ENCODE measurements around the gene NECTIN2. TPM values are rescaled to one million over a fixed set of nuclear protein-coding genes. Genes with fewer than 3 reads are reported as not detected.
"Not testable (repeated sequence)": the region's sequence is repeated elsewhere in the genome, so short reads cannot be mapped to it uniquely, and the experiment has no call there.

Gene NECTIN2
- total RNA-seq, 1 experiment from 2014 or later = 96.3 TPM

DNA sequence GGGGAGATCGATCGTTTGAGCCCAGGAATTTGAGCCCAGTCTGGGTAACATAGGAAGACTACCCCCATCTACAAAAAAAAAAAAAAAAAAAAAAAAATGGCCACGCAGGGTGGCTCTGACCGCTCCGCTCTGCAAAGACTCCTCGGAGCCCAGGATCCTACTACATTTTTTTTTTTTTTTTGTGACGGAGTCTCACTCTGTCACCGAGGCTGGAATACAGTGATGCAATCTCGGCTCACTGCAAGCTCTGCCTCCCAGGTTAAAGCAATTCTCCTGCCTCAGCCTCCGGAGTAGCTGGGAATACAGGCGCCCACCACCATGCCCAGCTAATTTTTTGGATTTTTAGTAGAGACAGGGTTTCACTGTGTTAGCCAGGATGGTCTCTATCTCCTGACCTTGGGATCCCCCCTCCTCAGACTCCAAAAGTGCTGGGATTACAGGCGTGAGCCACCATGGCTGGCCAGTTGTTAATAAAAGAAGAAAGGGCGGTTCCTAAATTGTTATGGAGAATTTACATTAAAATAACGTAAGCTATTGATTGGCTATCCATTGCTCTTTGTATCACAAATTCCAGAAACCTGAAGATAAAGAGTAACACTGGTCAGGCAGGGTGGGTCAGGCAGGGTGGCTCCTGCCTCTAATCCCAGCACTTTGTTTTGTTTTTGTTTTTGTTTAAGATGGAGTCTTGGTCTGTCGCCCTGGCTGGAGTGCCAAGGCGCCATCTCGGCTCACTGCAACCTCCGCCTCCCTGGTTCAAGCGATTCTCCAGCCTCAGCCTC is 36.7 kb downstream of the NECTIN2 start:
- H3K9me3 ChIP-seq (ENCODE audit: control insufficient read depth in 1 of 2, insufficient read depth in 1 of 2, low read depth in 1 of 2, low read length in 2 of 2); H3K27ac ChIP-seq (ENCODE audit: low read depth, low read length); H3K4me2 ChIP-seq (ENCODE audit: low read length); H4K20me1 ChIP-seq (ENCODE audit: insufficient read depth); H3K36me3 ChIP-seq (ENCODE audit: control insufficient read depth in 1 of 2, insufficient read depth in 2 of 2, low read length in 2 of 2); H3K79me2 ChIP-seq (ENCODE audit: insufficient read depth, low read length); DNase-seq (ENCODE audit: low read depth, low spot score); RAD21 ChIA-PET (ENCODE audit: low non-redundant PET in 1 of 2, low total read pairs in 2 of 2, uncharacterized antibody in 2 of 2, unreplicated experiment in 2 of 2); H3K9me2 ChIP-seq (ENCODE audit: insufficient read depth); intact Hi-C loops (cut with micrococcal nuclease); CTCF ChIA-PET; BruUV-seq (replicated peaks); H3K4me3 ChIP-seq (replicated peaks in 1 of 2; ENCODE audit: low read depth in 1 of 2, low read length in 2 of 2); H3K9ac ChIP-seq (ENCODE audit: low read length); ATAC-seq; H2AFZ ChIP-seq (ENCODE audit: low read depth, low read length, poor library complexity, severe bottlenecking); H3K27me3 ChIP-seq (ENCODE audit: insufficient read depth, low read length): not testable (repeated sequence)
- peaks cover 3 to 12% of the 10 kb centered on the region in 2 experiments for H3K4me1 ChIP-seq (ENCODE audit: control insufficient read depth in 1 of 2, insufficient read depth in 2 of 2, low read length in 2 of 2)
- POLR2A ChIA-PET = interaction anchor here (1.2 kb wide), 1 partner anchor 8 kb away, joined by 5 read pairs; the partner anchor contains the start of gene TOMM40

DNA sequence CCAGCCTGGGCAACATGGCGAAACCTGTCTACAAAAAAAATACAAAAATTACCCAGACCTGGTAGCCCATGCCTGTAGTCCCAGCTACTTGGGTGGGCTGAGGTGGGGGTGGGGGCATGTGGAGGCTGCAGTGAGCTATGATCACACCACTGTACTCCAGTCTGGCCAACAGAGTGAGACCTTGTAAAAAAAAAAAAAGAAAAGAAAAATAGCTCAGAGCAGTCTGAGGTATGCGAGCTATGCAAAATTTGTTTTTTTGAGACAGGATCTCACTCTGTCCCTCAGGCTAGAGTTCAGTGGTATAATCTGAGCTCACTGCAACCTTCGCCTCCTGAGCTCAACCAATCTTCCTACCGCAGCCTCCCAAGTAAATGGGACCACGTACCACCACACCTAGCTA is 37.8 kb downstream of the NECTIN2 start:
- RAD21 ChIA-PET (ENCODE audit: low non-redundant PET in 1 of 2, low total read pairs in 2 of 2, uncharacterized antibody in 2 of 2, unreplicated experiment in 2 of 2) = interaction anchor here in 1 of 2 experiments (0.6 kb wide), 1 partner anchor 54 kb away, joined by 4 read pairs; no protein-coding TSS in a partner anchor
- TF ChIP-seq ZNF274 (IDR thresholded peaks at IDR 0.05; ENCODE audit: low read depth, low read length) = no peak
- TF ChIP-seq SIN3A (IDR thresholded peaks at IDR 0.05; ENCODE audit: low read depth) = no peak
- TF ChIP-seq, protein P1, sequence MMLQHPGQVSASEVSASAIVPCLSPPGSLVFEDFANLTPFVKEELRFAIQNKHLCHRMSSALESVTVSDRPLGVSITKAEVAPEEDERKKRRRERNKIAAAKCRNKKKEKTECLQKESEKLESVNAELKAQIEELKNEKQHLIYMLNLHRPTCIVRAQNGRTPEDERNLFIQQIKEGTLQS (IDR thresholded peaks at IDR 0.05) = no peak
- TF ChIP-seq POLR2AphosphoS5 (IDR thresholded peaks at IDR 0.05; ENCODE audit: low read depth, low read length) = no peak
- TF ChIP-seq, protein P2, sequence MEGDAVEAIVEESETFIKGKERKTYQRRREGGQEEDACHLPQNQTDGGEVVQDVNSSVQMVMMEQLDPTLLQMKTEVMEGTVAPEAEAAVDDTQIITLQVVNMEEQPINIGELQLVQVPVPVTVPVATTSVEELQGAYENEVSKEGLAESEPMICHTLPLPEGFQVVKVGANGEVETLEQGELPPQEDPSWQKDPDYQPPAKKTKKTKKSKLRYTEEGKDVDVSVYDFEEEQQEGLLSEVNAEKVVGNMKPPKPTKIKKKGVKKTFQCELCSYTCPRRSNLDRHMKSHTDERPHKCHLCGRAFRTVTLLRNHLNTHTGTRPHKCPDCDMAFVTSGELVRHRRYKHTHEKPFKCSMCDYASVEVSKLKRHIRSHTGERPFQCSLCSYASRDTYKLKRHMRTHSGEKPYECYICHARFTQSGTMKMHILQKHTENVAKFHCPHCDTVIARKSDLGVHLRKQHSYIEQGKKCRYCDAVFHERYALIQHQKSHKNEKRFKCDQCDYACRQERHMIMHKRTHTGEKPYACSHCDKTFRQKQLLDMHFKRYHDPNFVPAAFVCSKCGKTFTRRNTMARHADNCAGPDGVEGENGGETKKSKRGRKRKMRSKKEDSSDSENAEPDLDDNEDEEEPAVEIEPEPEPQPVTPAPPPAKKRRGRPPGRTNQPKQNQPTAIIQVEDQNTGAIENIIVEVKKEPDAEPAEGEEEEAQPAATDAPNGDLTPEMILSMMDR (IDR thresholded peaks at IDR 0.05 in 2 of 3, conservative IDR thresholded peaks at IDR 0.05 in 1 of 3; ENCODE audit: borderline replicate concordance in 1 of 3, insufficient read depth in 1 of 3, low read depth in 2 of 3, low read length in 2 of 3) = no peak
- no peak for TF ChIP-seq EGR1 (IDR thresholded peaks at IDR 0.05; ENCODE audit: low read depth)
- no peak for TF ChIP-seq JUND (IDR thresholded peaks at IDR 0.05)
- TF ChIP-seq, protein P3, sequence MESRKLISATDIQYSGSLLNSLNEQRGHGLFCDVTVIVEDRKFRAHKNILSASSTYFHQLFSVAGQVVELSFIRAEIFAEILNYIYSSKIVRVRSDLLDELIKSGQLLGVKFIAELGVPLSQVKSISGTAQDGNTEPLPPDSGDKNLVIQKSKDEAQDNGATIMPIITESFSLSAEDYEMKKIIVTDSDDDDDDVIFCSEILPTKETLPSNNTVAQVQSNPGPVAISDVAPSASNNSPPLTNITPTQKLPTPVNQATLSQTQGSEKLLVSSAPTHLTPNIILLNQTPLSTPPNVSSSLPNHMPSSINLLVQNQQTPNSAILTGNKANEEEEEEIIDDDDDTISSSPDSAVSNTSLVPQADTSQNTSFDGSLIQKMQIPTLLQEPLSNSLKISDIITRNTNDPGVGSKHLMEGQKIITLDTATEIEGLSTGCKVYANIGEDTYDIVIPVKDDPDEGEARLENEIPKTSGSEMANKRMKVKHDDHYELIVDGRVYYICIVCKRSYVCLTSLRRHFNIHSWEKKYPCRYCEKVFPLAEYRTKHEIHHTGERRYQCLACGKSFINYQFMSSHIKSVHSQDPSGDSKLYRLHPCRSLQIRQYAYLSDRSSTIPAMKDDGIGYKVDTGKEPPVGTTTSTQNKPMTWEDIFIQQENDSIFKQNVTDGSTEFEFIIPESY (IDR thresholded peaks at IDR 0.05; ENCODE audit: extremely low read depth, insufficient replicate concordance, low read length) = no peak
- no peak for TF ChIP-seq TCF7L2 (IDR thresholded peaks at IDR 0.05; ENCODE audit: borderline replicate concordance, extremely low read depth, insufficient read depth, insufficient read length)
- TF ChIP-seq POLR2A (IDR thresholded peaks at IDR 0.05; ENCODE audit: borderline replicate concordance, extremely low read depth, insufficient read depth, insufficient read length) = no peak
- TF ChIP-seq ZFX (IDR thresholded peaks at IDR 0.05) = no peak
- TF ChIP-seq EZH2 (IDR thresholded peaks at IDR 0.05) = no peak
- TF ChIP-seq CBX3 (IDR thresholded peaks at IDR 0.05; ENCODE audit: low read depth) = no peak
- TF ChIP-seq FOSL1 (IDR thresholded peaks at IDR 0.05; ENCODE audit: low read depth) = no peak
- no peak for TF ChIP-seq EZH2phosphoT487 (IDR thresholded peaks at IDR 0.05; ENCODE audit: borderline replicate concordance)
- no peak for TF ChIP-seq RAD21 (IDR thresholded peaks at IDR 0.05; ENCODE audit: low read depth)
- TF ChIP-seq SP1 (IDR thresholded peaks at IDR 0.05; ENCODE audit: low read depth) = no peak

More for the DNA sequence above, 37.8 kb downstream of the NECTIN2 start:
- Histone ChIP-seq H3K27ac (ENCODE audit: low read depth, low read length) (no peak overlapping the region), H3K4me1 (ENCODE audit: control insufficient read depth in 1 of 2, insufficient read depth in 2 of 2, low read length in 2 of 2) (peaks cover 3 to 12% of the 10 kb centered on the region in 2 experiments), H3K36me3 (ENCODE audit: control insufficient read depth in 1 of 2, insufficient read depth in 2 of 2, low read length in 2 of 2) (0 out of 4 replicates have a peak, but pooled peaks cover 0 to 4% of the 10 kb centered on the region in 2 experiments), H4K20me1 (ENCODE audit: insufficient read depth) (no peaks in the 10 kb centered on the region), H3K9ac (ENCODE audit: low read length) (no peak overlapping the region), H3K27me3 (ENCODE audit: insufficient read depth, low read length) (no peaks in the 10 kb centered on the region), H3K79me2 (ENCODE audit: insufficient read depth, low read length) (no peaks in the 10 kb centered on the region), H3K9me2 (ENCODE audit: insufficient read depth) (no peaks in the 10 kb centered on the region), H3K4me3 (replicated peaks in 1 of 2; ENCODE audit: low read depth in 1 of 2, low read length in 2 of 2) (no peak overlapping the region), H3K4me2 (ENCODE audit: low read length) (no peak overlapping the region; the same call in 1 of the 2 replicates), H3K9me3 (ENCODE audit: control insufficient read depth in 1 of 2, insufficient read depth in 1 of 2, low read depth in 1 of 2, low read length in 2 of 2) (no peaks in the 10 kb centered on the region), H2AFZ (ENCODE audit: low read depth, low read length, poor library complexity, severe bottlenecking) (no peak overlapping the region)
- BruUV-seq (replicated peaks) = no TSS peak
- ChIA-PET POLR2A (no interaction called here), CTCF (no interaction called here)
- no peak for ATAC-seq
- DNase-seq (ENCODE audit: low read depth, low spot score) = no peak
- intact Hi-C loops (cut with micrococcal nuclease) = no loop called here
